H54 (cell line): ENCODE results near the gene BAHD1.
"Not testable (repeated sequence)": the region's sequence is repeated elsewhere in the genome, so short reads cannot be mapped to it uniquely, and the experiment has no call there.

Experiments used
- DNase-seq: peaks from one replicate; pipeline ENCODE4 v3.0.0; 2011; ENCODE audit warnings: low spot score, mixed read lengths; ENCODE audit not compliant: insufficient read length
- FAIRE-seq: peaks from 3 replicates; lab custom pipeline; 2011; peaks lifted over from hg19 to GRCh38; lab: Jason Lieb, UNC
- POLR2A ChIP-seq: IDR thresholded peaks from 2 replicates; pipeline ENCODE4 v1.6.1; 2011; ENCODE audit warnings: low read depth, mild to moderate bottlenecking, low read length

BAHD1 gene

DNA sequence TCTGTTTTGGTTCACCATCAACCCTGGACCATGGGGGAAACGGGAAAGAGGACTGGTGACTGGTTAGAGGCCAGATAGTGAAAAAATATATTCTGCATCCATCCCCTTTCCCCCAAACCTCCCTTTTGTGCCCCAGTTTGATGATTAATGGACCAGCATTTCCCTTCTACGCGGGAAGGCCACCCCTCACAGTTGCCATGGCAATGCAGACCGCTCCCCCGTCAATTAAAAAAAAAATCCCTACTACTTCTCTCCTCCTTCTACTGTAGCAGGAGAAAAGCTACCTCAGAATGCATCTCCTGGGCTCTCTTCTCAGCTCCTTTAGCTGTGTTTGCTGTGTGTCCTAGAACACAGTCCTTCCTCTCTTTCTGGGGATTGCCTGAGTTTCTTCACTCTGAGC is 4.0 kb downstream of the BAHD1 start:
- no peak for TF ChIP-seq POLR2A
- DNase-seq: no peak
- FAIRE-seq: no peak

DNA sequence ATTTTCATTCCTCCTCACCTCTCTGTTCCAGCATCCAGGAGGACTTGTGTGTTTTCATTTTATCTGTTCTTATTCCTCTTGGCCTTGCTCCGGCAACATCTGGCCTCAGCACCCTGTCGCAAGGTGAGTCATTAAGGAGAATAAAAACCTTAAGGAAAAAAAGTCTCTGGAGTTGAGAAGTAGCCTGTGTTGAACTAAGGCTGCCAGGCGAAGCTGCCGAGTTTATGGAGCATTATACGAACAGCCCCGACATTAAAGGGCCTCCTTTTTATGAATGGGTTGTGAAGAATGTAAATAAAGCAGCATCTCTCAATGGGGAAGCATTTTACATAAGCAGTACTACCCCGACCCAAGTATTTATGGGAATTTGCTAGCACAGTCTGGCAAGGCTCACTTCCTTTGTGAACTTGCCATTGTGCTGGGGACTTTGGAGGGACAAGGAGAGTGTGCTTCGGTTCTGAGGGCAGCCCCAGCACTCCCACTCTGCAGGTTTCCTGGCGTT is 4.7 kb downstream of the BAHD1 start:
- no peak for TF ChIP-seq POLR2A
- peak; percentile 84 for DNase-seq
- FAIRE-seq: no peak

DNA sequence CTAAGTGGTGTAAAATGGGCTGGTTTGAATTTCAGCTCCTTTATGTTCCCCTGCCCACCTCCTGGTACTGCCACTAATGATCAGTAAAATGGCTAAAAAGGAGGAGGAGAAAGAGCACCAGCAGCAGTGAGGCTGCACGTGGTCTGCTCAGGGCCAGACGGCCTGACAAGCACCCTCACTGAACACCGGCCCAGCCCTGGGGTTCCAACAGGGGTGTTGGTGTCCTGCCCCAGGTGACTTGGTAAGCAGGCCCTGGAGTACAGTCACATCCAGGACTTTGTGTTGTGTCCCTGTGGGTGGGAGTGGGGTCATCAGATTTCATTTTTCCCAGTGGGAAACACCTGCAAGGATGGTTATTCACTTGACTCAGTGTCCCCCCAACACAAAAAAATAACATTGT is 5.4 kb downstream of the BAHD1 start:
- TF ChIP-seq POLR2A: no peak
- DNase-seq (no peak), FAIRE-seq (no peak)

DNA sequence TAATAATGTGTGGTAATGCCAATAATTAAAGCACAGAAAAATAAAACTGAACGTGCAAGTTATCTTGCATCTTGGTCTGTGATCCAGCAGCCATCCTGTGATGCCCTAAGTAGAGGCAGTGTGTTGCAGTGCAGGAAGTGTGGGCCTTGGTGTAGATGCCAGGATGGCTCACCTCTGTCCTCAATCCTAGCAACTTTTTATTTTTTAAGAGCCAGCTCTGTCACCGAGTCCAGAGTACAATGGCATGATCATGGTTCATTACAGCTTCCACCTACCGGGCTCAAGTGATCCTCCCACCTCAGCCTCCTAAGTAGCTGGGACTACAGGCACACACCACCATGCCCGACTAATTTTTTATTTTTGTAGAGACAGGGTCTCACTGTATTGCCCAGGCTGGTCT is 7.6 kb downstream of the BAHD1 start:
- no peak for FAIRE-seq
- TF ChIP-seq POLR2A: no peak
- no peak for DNase-seq

DNA sequence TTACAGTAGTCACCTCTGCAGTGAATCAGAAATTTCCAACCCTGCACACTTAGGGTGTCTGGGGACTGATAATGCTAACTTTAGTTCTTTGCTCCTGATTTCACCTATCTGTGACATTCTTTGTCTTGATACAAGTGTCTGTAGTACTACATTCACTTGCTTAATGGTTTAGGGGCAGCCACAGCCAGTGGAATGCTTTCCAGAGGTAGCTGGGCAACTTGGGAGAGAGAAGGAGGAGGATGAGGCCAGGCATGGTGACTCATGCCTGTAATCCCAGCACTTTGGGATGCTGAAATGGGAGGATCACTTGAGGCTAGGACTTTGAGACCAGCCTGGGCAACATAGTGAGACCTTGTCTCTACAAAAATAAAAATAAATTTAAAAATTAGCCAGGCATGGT is 8.5 kb downstream of the BAHD1 start:
- peak; percentile 74 for DNase-seq
- TF ChIP-seq POLR2A: no peak
- peak; percentile 23 for FAIRE-seq

DNA sequence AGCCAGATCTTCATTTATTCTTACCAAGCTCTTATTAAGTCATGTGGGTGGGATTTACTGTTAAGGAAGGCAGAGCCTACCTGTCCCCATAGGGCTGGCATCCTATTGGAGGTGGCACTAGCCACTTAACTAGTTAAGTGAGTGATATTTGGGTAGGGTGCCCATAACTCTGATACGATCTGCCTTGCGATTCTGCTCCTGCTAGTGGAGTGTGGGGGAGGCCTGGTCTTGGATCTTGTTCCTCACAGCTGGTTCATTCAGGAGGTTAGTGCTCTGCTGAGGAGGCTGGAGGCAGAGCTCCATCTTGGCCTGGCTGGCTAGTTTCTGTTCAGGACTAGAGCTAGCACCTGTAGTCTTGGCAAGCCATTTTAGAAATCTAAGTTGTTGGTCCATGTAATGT is 9.3 kb downstream of the BAHD1 start:
- DNase-seq (no peak), FAIRE-seq (no peak)
- no peak for TF ChIP-seq POLR2A

DNA sequence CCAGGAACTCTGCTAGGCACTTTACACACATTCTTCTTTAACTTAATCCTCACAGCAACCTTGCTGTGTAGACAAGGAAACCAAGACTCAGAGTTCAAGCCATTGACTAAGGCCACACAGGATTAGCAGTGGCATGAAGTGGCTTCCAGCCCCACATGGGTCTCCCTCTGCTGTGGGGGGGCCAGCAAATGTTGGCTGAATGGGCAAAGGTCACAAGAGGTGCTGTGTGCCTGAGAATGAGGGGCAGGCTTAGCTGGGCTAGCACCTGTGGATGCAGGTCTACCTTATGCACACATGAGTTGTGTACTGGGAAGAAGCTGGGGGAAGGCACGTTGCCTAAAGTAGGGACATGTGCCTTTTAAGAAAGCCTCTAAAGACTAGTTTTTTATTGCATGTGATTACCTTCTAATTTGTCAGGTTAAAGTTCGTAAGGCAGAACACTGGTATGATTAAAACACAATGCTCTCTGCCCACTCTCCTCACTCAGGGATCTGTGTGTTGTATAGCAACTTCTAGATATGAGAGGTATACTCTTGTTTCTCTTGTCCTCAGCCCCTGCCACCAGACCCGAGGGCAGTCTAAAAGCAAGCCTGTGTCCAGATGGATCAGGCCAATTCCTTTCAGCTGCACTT is 10.9 kb downstream of the BAHD1 start:
- FAIRE-seq (no peak), DNase-seq (no peak)
- TF ChIP-seq POLR2A: no peak

DNA sequence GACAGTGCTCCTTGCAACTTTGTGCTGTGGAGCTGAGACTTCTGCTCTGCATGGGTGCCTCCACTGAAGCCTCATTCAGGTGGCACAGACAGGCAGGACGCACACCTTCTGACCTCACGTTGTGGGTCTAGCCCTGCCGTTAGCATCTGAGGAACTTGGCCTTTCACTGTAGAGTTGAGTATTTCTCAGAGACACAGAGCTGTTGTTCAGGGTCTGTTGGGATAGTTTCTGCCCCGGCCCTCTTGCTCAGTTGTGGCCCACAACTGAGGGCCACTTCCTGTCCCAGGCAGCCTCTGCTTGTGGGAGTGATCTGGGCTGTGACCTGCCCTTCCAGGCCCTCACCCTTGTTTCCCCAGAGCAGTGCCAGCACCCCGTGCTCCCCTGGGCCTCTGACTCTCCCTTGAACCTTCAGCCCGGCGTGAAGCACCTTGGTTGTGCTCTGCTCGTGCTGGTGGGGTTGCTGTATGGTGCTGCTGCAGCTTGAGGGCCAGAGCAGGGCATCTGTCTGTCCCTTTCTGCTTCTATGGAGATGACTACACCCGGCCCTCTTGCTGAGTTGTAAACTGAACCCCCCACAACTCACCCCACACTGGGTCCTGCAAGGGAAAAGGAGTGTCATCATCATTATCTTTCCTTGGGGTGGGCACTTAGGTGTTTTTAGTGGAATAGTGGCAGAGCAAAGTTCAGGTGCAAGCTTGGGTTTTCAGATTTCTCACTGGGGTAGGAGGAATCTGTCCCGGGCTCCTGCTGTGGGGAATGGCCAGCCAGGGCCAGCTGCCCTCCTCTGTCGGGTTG is 11.7 kb downstream of the BAHD1 start:
- FAIRE-seq (no peak), DNase-seq (no peak)
- TF ChIP-seq POLR2A: no peak

DNA sequence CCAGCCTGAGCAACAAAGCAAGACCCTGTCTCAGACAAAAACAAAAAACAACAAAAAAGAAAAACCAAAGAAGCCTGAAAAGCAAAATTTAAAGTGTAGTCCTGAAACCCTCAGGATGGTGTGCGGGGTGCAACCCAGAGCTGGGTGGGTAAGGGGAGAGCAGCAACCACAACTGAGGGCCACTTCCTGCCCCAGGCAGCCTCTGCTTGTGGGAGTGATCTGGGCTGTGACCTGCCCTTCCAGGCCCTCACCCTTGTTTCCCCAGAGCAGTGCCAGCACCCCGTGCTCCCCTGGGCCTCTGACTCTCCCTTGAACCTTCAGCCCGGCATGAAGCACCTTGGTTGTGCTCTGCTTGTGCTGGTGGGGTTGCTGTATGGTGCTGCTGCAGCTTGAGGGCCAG is 13.2 kb downstream of the BAHD1 start:
- not testable (repeated sequence) for FAIRE-seq, DNase-seq

DNA sequence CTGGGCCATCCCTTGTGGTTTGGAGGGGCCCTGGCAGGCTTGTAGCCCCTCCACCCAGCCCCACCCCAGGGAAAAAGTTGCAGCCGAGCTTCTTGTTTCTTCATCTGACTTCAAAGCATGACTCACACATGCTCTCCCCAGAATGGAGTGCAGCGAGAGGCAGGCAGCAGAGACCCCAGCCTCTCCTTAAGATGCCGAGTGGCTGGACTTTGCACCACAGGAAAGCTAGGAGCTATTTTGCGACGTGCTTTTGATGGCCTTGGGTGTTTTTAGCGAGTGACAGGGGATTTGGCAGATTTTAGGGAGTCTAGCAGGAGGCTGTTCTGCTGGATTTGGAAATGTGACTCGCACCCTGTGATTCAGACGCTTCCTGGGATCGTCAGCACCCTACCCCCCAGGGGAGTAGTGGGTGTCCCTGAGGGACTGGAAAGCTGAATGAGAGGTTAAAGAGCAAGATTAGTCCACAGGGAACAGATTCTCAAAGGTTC is 14.2 kb downstream of the BAHD1 start:
- FAIRE-seq: peak; percentile 53
- DNase-seq: peak; percentile 70

DNA sequence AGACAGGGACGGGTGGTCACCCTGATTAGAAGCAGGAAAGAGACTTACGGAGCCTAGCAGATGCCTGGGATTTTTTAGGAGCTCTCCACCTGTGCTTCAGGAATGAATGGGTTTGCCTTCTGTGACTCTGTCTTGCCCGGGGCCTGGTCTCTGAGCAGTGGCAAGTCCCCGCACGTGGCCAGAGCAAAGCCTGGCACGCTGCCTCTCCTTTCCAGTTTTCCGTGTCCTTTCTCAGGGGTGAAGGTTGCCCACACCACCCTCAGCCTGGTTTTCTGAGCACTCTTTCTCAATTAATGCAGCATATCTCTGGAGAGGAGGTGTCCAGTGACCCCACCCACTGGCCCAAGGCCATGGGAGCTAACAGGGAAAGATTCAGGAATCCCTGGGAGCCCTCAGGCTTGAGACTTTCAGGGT is 15.6 kb downstream of the BAHD1 start:
- no peak for TF ChIP-seq POLR2A
- FAIRE-seq (no peak), DNase-seq (no peak)

More for the DNA sequence above, 14.2 kb downstream of the BAHD1 start:
- TF ChIP-seq POLR2A: no peak

DNA sequence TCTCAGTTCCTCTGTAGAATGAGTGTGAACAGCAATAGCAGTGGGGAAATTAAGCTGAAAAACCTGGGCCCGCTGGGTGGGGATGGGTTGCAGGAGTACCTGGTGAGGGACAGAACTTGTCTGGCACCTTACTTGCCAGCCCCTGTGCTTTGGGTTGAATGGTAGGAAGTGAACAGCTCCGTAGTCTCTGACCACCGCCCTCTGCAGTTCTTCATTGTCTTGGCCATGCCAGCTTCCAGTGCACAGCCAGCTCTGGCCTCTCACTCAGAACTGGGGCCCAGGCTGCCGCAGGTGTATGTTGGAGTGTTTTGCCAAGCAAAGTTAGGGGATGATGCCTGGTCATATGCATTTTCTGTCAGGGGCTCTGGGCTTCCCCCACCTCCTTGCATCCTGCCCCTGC is 16.0 kb downstream of the BAHD1 start:
- no peak for TF ChIP-seq POLR2A
- FAIRE-seq: no peak
- no peak for DNase-seq

DNA sequence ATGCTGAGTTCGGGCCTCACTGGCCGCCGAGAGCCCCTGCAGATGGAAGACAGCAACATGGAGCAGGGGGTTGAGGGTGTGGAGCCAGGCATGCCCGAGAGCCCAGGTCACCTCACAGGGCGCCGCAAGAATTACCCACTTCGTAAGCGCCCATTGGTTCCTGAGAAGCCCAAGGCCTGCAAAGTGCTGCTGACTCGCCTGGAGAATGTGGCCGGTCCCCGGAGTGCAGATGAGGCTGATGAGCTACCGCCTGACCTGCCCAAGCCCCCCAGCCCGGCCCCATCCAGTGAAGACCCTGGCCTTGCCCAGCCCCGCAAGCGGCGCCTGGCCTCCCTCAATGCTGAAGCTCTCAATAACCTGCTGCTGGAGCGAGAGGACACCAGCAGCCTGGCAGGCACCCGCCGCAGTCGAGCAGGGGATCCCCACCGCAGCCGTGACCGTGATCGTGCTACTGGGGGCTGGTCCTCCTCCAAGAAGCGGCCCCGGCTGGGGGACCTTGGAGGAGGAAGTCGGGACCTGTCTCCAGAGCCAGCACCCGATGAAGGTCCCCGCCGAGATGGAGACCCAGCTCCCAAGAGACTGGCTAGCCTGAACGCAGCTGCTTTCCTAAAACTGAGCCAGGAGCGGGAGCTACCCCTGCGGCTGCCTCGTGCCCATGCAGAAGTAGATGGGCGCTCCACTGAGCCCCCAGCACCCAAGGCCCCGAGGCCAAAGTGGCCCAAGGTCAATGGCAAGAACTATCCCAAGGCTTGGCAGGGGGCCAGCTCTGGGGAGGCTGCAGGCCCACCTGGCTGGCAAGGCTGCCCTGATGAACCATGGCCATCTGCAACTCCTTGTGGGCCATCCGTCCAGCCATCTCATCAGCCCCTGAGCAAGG is 18.0 kb downstream of the BAHD1 start:
- no peak for FAIRE-seq

More for the DNA sequence above, 18.0 kb downstream of the BAHD1 start:
- DNase-seq: no peak
- TF ChIP-seq POLR2A: no peak
